Measurements from ENCODE around the gene GRIK5.

The GRIK5 gene

DNA sequence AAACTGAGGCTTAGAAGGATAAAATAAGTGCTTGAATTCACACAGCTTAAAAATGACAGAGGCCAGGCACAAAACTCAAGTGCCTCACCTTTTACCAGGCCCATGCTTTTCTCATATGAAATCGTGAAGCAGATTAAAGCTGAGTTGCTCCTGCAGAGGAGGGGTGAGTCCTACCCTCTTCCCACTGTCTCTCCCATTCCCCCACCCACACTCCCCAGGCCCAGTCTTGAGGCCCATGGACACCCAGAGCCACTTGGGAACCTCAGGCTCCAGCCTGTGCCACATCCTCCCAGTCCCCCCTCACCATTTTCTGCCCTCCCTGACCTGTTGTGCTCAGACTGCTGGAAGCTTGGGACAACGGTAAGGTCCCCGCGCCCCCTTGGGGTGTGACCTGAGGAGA is 23.5 kb upstream of the GRIK5 start:
- Histone ChIP-seq H3K27me3 (replicated peaks; ENCODE audit: control insufficient read depth, insufficient read depth, low read length) (no peaks in the 10 kb centered on the region), H3K4me3 (replicated peaks; ENCODE audit: low read depth, low read length) (no peak overlapping the region), H3K36me3 (ENCODE audit: control insufficient read depth, insufficient read depth, low read length) (peaks cover 39% of the 10 kb centered on the region)
- no peak for DNase-seq (ENCODE audit: extremely low read depth, insufficient read length)
- TF ChIP-seq, protein P1, sequence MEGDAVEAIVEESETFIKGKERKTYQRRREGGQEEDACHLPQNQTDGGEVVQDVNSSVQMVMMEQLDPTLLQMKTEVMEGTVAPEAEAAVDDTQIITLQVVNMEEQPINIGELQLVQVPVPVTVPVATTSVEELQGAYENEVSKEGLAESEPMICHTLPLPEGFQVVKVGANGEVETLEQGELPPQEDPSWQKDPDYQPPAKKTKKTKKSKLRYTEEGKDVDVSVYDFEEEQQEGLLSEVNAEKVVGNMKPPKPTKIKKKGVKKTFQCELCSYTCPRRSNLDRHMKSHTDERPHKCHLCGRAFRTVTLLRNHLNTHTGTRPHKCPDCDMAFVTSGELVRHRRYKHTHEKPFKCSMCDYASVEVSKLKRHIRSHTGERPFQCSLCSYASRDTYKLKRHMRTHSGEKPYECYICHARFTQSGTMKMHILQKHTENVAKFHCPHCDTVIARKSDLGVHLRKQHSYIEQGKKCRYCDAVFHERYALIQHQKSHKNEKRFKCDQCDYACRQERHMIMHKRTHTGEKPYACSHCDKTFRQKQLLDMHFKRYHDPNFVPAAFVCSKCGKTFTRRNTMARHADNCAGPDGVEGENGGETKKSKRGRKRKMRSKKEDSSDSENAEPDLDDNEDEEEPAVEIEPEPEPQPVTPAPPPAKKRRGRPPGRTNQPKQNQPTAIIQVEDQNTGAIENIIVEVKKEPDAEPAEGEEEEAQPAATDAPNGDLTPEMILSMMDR (IDR thresholded peaks at IDR 0.05; ENCODE audit: insufficient read depth, low read length, poor library complexity, severe bottlenecking), result no peak

DNA sequence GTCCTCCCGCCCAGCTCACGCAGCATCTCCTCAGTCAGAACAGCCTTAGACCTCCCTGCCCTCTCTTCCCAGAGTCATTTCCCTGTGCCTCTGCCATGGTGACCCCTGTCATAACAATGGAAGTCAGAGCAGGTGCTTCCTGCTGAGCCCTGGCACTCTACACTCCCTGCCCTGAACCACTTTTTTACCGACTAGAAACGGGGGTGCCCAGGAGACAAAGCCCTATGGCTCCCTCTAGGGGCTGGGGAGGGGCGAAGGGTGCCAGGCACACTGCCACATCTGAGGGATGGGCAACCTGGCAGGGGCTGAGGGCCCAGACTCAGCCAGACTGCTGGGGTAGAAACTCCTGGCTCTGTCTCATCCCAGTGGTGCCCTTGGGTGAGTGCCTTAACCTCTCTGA is 22.3 kb upstream of the GRIK5 start:
- no peak for DNase-seq (ENCODE audit: extremely low read depth, insufficient read length)
- Histone ChIP-seq H3K27me3 (replicated peaks; ENCODE audit: control insufficient read depth, insufficient read depth, low read length) (no peaks in the 10 kb centered on the region), H3K4me3 (replicated peaks; ENCODE audit: low read depth, low read length) (no peak overlapping the region), H3K36me3 (ENCODE audit: control insufficient read depth, insufficient read depth, low read length) (peaks cover 34% of the 10 kb centered on the region)
- TF ChIP-seq, protein P1 (IDR thresholded peaks at IDR 0.05; ENCODE audit: insufficient read depth, low read length, poor library complexity, severe bottlenecking), result peak; percentile 68

DNA sequence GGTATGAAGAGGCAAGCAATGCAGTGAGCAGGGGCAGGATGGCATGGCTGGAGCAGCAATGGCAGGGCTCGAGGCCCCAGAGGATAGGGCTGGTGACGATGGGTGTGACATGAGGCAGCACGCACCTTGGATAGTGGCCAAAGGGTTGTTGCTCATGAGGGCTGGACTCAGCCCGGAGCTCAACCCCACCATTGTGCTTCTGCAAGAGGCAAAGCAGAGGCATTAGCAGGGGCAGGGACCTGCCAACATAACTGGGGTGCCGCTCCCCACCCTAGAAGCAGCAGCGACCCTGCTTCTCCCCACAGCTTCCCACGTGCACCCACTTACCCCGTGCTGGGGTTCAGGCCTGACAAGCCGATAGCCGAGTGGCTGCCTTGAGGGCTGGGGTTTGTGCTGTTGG is 21.7 kb upstream of the GRIK5 start:
- TF ChIP-seq, protein P1 (IDR thresholded peaks at IDR 0.05; ENCODE audit: insufficient read depth, low read length, poor library complexity, severe bottlenecking), result no peak
- H3K27me3 ChIP-seq (replicated peaks; ENCODE audit: control insufficient read depth, insufficient read depth, low read length), result no peaks in the 10 kb centered on the region
- no peak overlapping the region for H3K4me3 ChIP-seq (replicated peaks; ENCODE audit: low read depth, low read length)
- peaks cover 34% of the 10 kb centered on the region for H3K36me3 ChIP-seq (ENCODE audit: control insufficient read depth, insufficient read depth, low read length)
- no peak for DNase-seq (ENCODE audit: extremely low read depth, insufficient read length)

- Histone ChIP-seq H3K27me3 (replicated peaks; ENCODE audit: control insufficient read depth, insufficient read depth, low read length) (no peaks in the 10 kb centered on the region), H3K36me3 (ENCODE audit: control insufficient read depth, insufficient read depth, low read length) (peaks cover 32% of the 10 kb centered on the region), H3K4me3 (replicated peaks; ENCODE audit: low read depth, low read length) (0 out of 2 replicates have a peak overlapping the region, but pooled peaks have one; percentile 9)
- no peak for DNase-seq (ENCODE audit: extremely low read depth, insufficient read length)
- TF ChIP-seq, protein P1 (IDR thresholded peaks at IDR 0.05; ENCODE audit: insufficient read depth, low read length, poor library complexity, severe bottlenecking), result no peak
Measured at GRCh38 chr19:42091300-42091699, 21.3 kb upstream of the GRIK5 start.

DNA sequence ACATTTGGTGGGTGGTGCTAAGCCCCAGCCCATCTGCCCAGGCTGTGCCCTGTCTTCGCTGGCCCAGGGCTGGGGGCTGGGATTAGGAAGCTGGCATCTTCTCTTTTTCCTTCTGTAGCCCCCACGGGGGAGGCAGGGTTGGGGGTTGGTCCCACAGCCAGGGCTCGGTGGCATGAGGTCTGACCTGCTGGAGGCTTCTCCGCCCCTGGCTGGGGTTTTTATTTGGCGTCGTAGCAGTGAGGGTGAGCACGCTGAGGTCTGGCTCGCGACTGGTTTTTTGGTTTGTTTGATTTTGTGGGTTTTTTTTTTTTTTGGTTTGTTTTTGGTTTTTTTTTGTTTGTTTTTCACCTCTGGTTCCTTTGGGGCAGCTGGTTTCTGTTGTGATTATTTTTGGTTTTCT is 20.7 kb upstream of the GRIK5 start:
- TF ChIP-seq, protein P1 (IDR thresholded peaks at IDR 0.05; ENCODE audit: insufficient read depth, low read length, poor library complexity, severe bottlenecking), result no peak
- Histone ChIP-seq H3K36me3 (ENCODE audit: control insufficient read depth, insufficient read depth, low read length) (peaks cover 28% of the 10 kb centered on the region), H3K27me3 (replicated peaks; ENCODE audit: control insufficient read depth, insufficient read depth, low read length) (no peaks in the 10 kb centered on the region), H3K4me3 (replicated peaks; ENCODE audit: low read depth, low read length) (no peak overlapping the region)
- no peak for DNase-seq (ENCODE audit: extremely low read depth, insufficient read length)

- TF ChIP-seq, protein P1 (IDR thresholded peaks at IDR 0.05; ENCODE audit: insufficient read depth, low read length, poor library complexity, severe bottlenecking), result no peak
- H3K4me3 ChIP-seq (replicated peaks; ENCODE audit: low read depth, low read length), result no peak overlapping the region
- peaks cover 20% of the 10 kb centered on the region for H3K36me3 ChIP-seq (ENCODE audit: control insufficient read depth, insufficient read depth, low read length)
- no peak for DNase-seq (ENCODE audit: extremely low read depth, insufficient read length)
- no peaks in the 10 kb centered on the region for H3K27me3 ChIP-seq (replicated peaks; ENCODE audit: control insufficient read depth, insufficient read depth, low read length)
Measured at GRCh38 chr19:42089772-42090171, 19.8 kb upstream of the GRIK5 start.

Measured in GM06990 (cell line).